Thyroid gland (tissue), 4 donors: ENCODE results near the gene SLC28A1. TPM values are rescaled to one million over a fixed set of nuclear protein-coding genes. Genes with fewer than 3 reads are reported as not detected.

ENCODE experiments used
- DNase-seq, 2 donors: peaks; one replicate each; pipeline ENCODE4 v3.0.0-alpha.2; 2019
- H3K27ac ChIP-seq, 3 donors: fragments of 200-600 bp; sonication (generic); 1 replicate in 2 of 3; 2 replicates in 1 of 3; pipeline ENCODE4 v1.5.1; 2016 to 2019; ENCODE audit warnings: mild to moderate bottlenecking in 1 of 3, moderate library complexity in 1 of 3
- H3K27me3 ChIP-seq: fragments of 200-600 bp; sonication (generic); one replicate; pipeline ENCODE4 v1.5.1; 2019
- H3K36me3 ChIP-seq, 2 donors: fragments of 200-600 bp; sonication (generic); one replicate each; pipeline ENCODE4 v1.5.1; 2016 to 2019
- H3K4me1 ChIP-seq, 2 donors: fragments of 200-600 bp; sonication (generic); one replicate each; pipeline ENCODE4 v1.5.1; 2017 to 2019
- H3K4me3 ChIP-seq, 3 donors: fragments of 200-600 bp; sonication (generic); replicated peaks in 1 of 3; 1 replicate in 2 of 3; 2 replicates in 1 of 3; pipeline ENCODE4 v1.5.1; 2016; ENCODE audit warnings: mild to moderate bottlenecking in 1 of 3
- H3K9me3 ChIP-seq: fragments of 200-600 bp; sonication (generic); one replicate; pipeline ENCODE4 v1.5.1; 2017
- CTCF ChIP-seq, 6 experiments: fragments of 200-600 bp in 3 of 6; fragments of 450-650 bp in 3 of 6; sonication (generic) in 3 of 6; IDR thresholded peaks; one replicate each; pipeline ENCODE4 v1.5.1; 2016 to 2019; ENCODE audit warnings: antibody characterized with exemption in 6 of 6, mild to moderate bottlenecking in 2 of 6, inconsistent platforms in 1 of 6, moderate library complexity in 1 of 6
- POLR2A ChIP-seq, 2 donors: fragments of 450-650 bp; IDR thresholded peaks; one replicate each; pipeline ENCODE4 v1.6.1; 2017; ENCODE audit warnings: antibody characterized with exemption in 2 of 2, mild to moderate bottlenecking in 2 of 2, moderate library complexity in 1 of 2
- WGBS, 2 donors: methylation state at CpG; one replicate each; pipeline ENCODE4 v1.1.5; 2017; 5-methylcytosine and 5-hydroxymethylcytosine counted together
- intact Hi-C: fragments of 100-400 bp; cut with DNase I; formaldehyde crosslinking; loops from one replicate; pipeline ENCODE4 v1.15.1; 2023
- total RNA-seq, 4 donors: library from RNA; depleted of rRNA; stranded (reverse); fragments of >200 nt; gene quantifications; one replicate each; pipeline ENCODE4 v1.2.3, GENCODE V29; 2016

The SLC28A1 gene
- total RNA-seq, 4 donors from 2014 or later = not detected

- 78 to 86% methylated on average over 5 of the region's 5 CpGs for WGBS, 2 donors
- Histone ChIP-seq H3K27ac (peak overlapping the region in 2 of 3 donors; percentile 48 to 68), H3K9me3 (no peaks in the 10 kb centered on the region), H3K27me3 (no peaks in the 10 kb centered on the region), H3K36me3 (no peaks in the 10 kb centered on the region), H3K4me1 (peaks cover 6 to 48% of the 10 kb centered on the region in 2 donors), H3K4me3 (no peak overlapping the region)
- no peak for DNase-seq
- no peak for TF ChIP-seq POLR2A (IDR thresholded peaks at IDR 0.05)
- no peak for TF ChIP-seq CTCF (IDR thresholded peaks at IDR 0.05)
- intact Hi-C loops = no loop called here
Measured at GRCh38 chr15:84914351-84914750, 29.9 kb downstream of the SLC28A1 start.

- 60 to 65% methylated on average over 12 of the region's 12 CpGs for WGBS, 2 donors
- Histone ChIP-seq H3K4me3 (no peak overlapping the region), H3K27ac (peak overlapping the region in 2 of 3 donors; percentile 48 to 68), H3K27me3 (no peaks in the 10 kb centered on the region), H3K36me3 (no peaks in the 10 kb centered on the region), H3K9me3 (no peaks in the 10 kb centered on the region), H3K4me1 (peaks cover 6 to 48% of the 10 kb centered on the region in 2 donors)
- TF ChIP-seq CTCF (IDR thresholded peaks at IDR 0.05) (no peak), POLR2A (IDR thresholded peaks at IDR 0.05) (peak in 1 of 2 donors; percentile 42)
- DNase-seq = peak; percentile 73 to 80
- intact Hi-C loops = no loop called here
Measured at GRCh38 chr15:84914909-84915605, 30.6 kb downstream of the SLC28A1 start.

GRCh38 chr15:84915606-84915958, 31.1 kb downstream of the SLC28A1 start:
- Histone ChIP-seq H3K27me3 (no peaks in the 10 kb centered on the region), H3K36me3 (no peaks in the 10 kb centered on the region), H3K4me1 (peaks cover 6 to 47% of the 10 kb centered on the region in 2 donors), H3K9me3 (no peaks in the 10 kb centered on the region), H3K27ac (peak overlapping the region in 2 of 3 donors; percentile 48 to 68), H3K4me3 (no peak overlapping the region)
- intact Hi-C loops = no loop called here
- TF ChIP-seq POLR2A (IDR thresholded peaks at IDR 0.05) (no peak), CTCF (IDR thresholded peaks at IDR 0.05) (no peak)
- 72 to 76% methylated on average over 3 of the region's 3 CpGs for WGBS, 2 donors
- DNase-seq = no peak

GRCh38 chr15:84917452-84917851, 33.0 kb downstream of the SLC28A1 start:
- Histone ChIP-seq H3K27me3 (no peaks in the 10 kb centered on the region), H3K27ac (no peak overlapping the region), H3K4me1 (peaks cover 0 to 29% of the 10 kb centered on the region in 2 donors), H3K36me3 (no peaks in the 10 kb centered on the region), H3K4me3 (no peak overlapping the region), H3K9me3 (no peaks in the 10 kb centered on the region)
- intact Hi-C loops = no loop called here
- no peak for DNase-seq
- WGBS, 2 donors = 100% methylated on average over 1 of the region's 1 CpG
- no peak for TF ChIP-seq CTCF (IDR thresholded peaks at IDR 0.05)
- no peak for TF ChIP-seq POLR2A (IDR thresholded peaks at IDR 0.05)

GRCh38 chr15:84919106-84919667, 34.7 kb downstream of the SLC28A1 start:
- no peaks in the 10 kb centered on the region for H3K9me3 ChIP-seq
- H3K4me3 ChIP-seq = no peak overlapping the region
- H3K27ac ChIP-seq = no peak overlapping the region
- WGBS, 2 donors = 92 to 98% methylated on average over 2 of the region's 2 CpGs
- intact Hi-C loops = no loop called here
- H3K36me3 ChIP-seq = no peaks in the 10 kb centered on the region
- H3K4me1 ChIP-seq = peaks cover 0 to 21% of the 10 kb centered on the region in 2 donors
- DNase-seq = no peak
- TF ChIP-seq POLR2A (IDR thresholded peaks at IDR 0.05) (no peak), CTCF (IDR thresholded peaks at IDR 0.05) (no peak)
- no peaks in the 10 kb centered on the region for H3K27me3 ChIP-seq
